H1 (cell line): ENCODE measurements around the gene NHSL2. TPM values are rescaled to one million over a fixed set of nuclear protein-coding genes. Genes with fewer than 3 reads are reported as not detected.

Experiments
- CTCF ChIA-PET: fragments of 300-600 bp; sonication (Branson Sonifier 250); formaldehyde crosslinking; loops from one replicate; lab custom pipeline; 2021; ENCODE audit not compliant: partially characterized antibody; lab: Charles Lee
- POLR2A ChIA-PET: fragments of 300-600 bp; sonication (Branson Sonifier 250); formaldehyde crosslinking; loops from one replicate; lab custom pipeline; 2021; ENCODE audit warnings: inconsistent platforms; ENCODE audit not compliant: partially characterized antibody; lab: Charles Lee
- DNase-seq, 2 experiments: peaks; one replicate each; pipeline versions ENCODE4 v3.0.0 to v3.0.0-alpha.2; 2010 to 2022; ENCODE audit warnings: low spot score in 2 of 2, low read depth in 1 of 2, mixed read lengths in 1 of 2
- FAIRE-seq: peaks from 2 replicates; lab custom pipeline; 2011; peaks lifted over from hg19 to GRCh38; lab: Jason Lieb, UNC
- H2AFZ ChIP-seq: 2 replicates; pipeline ENCODE4 v1.8.1; 2012; ENCODE audit warnings: low read length, inconsistent platforms
- H2AK5ac ChIP-seq: 2 replicates; pipeline ENCODE4 v1.6.1; 2013; ENCODE audit warnings: low read depth, low read length
- H2BK120ac ChIP-seq: replicated peaks from 2 replicates; pipeline ENCODE3; 2013; ENCODE audit warnings: low read depth, low read length, inconsistent platforms
- H2BK12ac ChIP-seq: 2 replicates; pipeline ENCODE4 v1.6.1; 2013; ENCODE audit warnings: low read depth, low read length
- H2BK15ac ChIP-seq: 2 replicates; pipeline ENCODE4 v1.6.1; 2013; ENCODE audit warnings: low read length
- H2BK20ac ChIP-seq: 2 replicates; pipeline ENCODE4 v1.6.1; 2013; ENCODE audit warnings: low read length
- H2BK5ac ChIP-seq: 2 replicates; pipeline ENCODE4 v1.6.1; 2013; ENCODE audit warnings: low read depth, low read length
- H3K14ac ChIP-seq: 2 replicates; pipeline ENCODE4 v1.6.1; 2013; ENCODE audit warnings: inconsistent platforms; ENCODE audit not compliant: insufficient read length
- H3K18ac ChIP-seq: 2 replicates; pipeline ENCODE4 v1.6.1; 2013; ENCODE audit warnings: low read length; ENCODE audit errors: extremely low read depth
- H3K23ac ChIP-seq: 2 replicates; pipeline ENCODE4 v1.6.1; 2013; ENCODE audit warnings: inconsistent platforms; ENCODE audit not compliant: insufficient read length
- H3K23me2 ChIP-seq: 2 replicates; pipeline ENCODE4 v1.6.1; 2013; ENCODE audit warnings: low read depth, low read length
- H3K27ac ChIP-seq: 2 replicates; pipeline ENCODE4 v1.6.1; 2011; ENCODE audit warnings: low read depth, low read length, inconsistent platforms
- H3K27me3 ChIP-seq, 4 experiments: replicated peaks in 1 of 4; 1 replicate in 1 of 4; 2 replicates in 3 of 4; pipeline versions ENCODE4 v1.6.1 to v1.8.1; 2011 to 2013; ENCODE audit warnings: low read length in 3 of 4, mild to moderate bottlenecking in 3 of 4, inconsistent platforms in 2 of 4, mixed read lengths in 2 of 4, moderate library complexity in 1 of 4; ENCODE audit not compliant: control insufficient read depth in 3 of 4, insufficient read depth in 3 of 4; ENCODE audit errors: extremely low read depth in 1 of 4
- H3K36me3 ChIP-seq, 4 experiments: 2 replicates each; pipeline versions ENCODE4 v1.6.1 to v1.8.1; 2011 to 2013; ENCODE audit warnings: mild to moderate bottlenecking in 4 of 4, low read length in 3 of 4, moderate library complexity in 2 of 4, control low read depth in 1 of 4, inconsistent platforms in 1 of 4; ENCODE audit not compliant: insufficient read depth in 4 of 4, control insufficient read depth in 2 of 4
- H3K4ac ChIP-seq: replicated peaks from 2 replicates; pipeline ENCODE3; 2013; ENCODE audit warnings: low read length, low read depth, mixed read lengths, inconsistent platforms; ENCODE audit not compliant: insufficient read length
- H3K4me1 ChIP-seq, 4 experiments: replicated peaks in 1 of 4; 1 replicate in 1 of 4; 2 replicates in 3 of 4; pipeline versions ENCODE4 v1.6.1 to v1.8.1; 2011 to 2013; ENCODE audit warnings: low read length in 3 of 4, inconsistent platforms in 2 of 4, mixed read lengths in 1 of 4; ENCODE audit not compliant: insufficient read depth in 4 of 4, control insufficient read depth in 3 of 4
- H3K4me2 ChIP-seq, 2 experiments: 2 replicates each; pipeline versions ENCODE4 v1.6.1 to v1.8.1; 2011 to 2013; ENCODE audit warnings: low read depth in 2 of 2, low read length in 2 of 2, control low read depth in 1 of 2, inconsistent platforms in 1 of 2, mild to moderate bottlenecking in 1 of 2; ENCODE audit not compliant: insufficient read depth in 1 of 2
- H3K4me3 ChIP-seq, 4 experiments: fragments of 200-600, 300-600 bp in 1 of 4; sonication (generic), shearing (Covaris generic), sonication (Bioruptor Twin) in 1 of 4; 2 replicates each; pipeline versions ENCODE4 v1.5.1 to v1.8.1; 2011 to 2016; ENCODE audit warnings: low read length in 4 of 4, low read depth in 3 of 4, control low read depth in 2 of 4, inconsistent platforms in 2 of 4, mild to moderate bottlenecking in 2 of 4, mixed read lengths in 1 of 4, moderate library complexity in 1 of 4; ENCODE audit not compliant: insufficient read depth in 2 of 4; ENCODE audit errors: extremely low read depth in 1 of 4
- H3K56ac ChIP-seq: replicated peaks from 2 replicates; pipeline ENCODE3; 2013; ENCODE audit warnings: low read depth, mild to moderate bottlenecking, mixed read lengths, low read length, inconsistent platforms; ENCODE audit not compliant: insufficient read length
- H3K79me1 ChIP-seq: 2 replicates; pipeline ENCODE4 v1.6.1; 2013; ENCODE audit warnings: low read depth, low read length, control low read depth
- H3K79me2 ChIP-seq, 2 experiments: 2 replicates each; pipeline versions ENCODE4 v1.6.1 to v1.8.1; 2012 to 2013; ENCODE audit warnings: low read length in 2 of 2, mild to moderate bottlenecking in 2 of 2, inconsistent platforms in 1 of 2; ENCODE audit not compliant: insufficient read depth in 2 of 2, control insufficient read depth in 1 of 2
- H3K9ac ChIP-seq, 4 experiments: replicated peaks in 1 of 4; 1 replicate in 1 of 4; 2 replicates in 3 of 4; pipeline versions ENCODE4 v1.6.1 to v1.8.1; 2011 to 2013; ENCODE audit warnings: low read depth in 3 of 4, low read length in 3 of 4, control low read depth in 2 of 4, mild to moderate bottlenecking in 2 of 4, moderate library complexity in 2 of 4, inconsistent platforms in 1 of 4; ENCODE audit errors: extremely low read depth in 1 of 4
- H3K9me3 ChIP-seq, 2 experiments: 2 replicates each; pipeline versions ENCODE4 v1.6.1 to v1.8.1; 2012 to 2013; ENCODE audit warnings: mild to moderate bottlenecking in 2 of 2, moderate library complexity in 2 of 2, control low read depth in 1 of 2, inconsistent platforms in 1 of 2, low read depth in 1 of 2, low read length in 1 of 2, mixed read lengths in 1 of 2; ENCODE audit not compliant: insufficient read depth in 2 of 2
- H4K20me1 ChIP-seq, 2 experiments: replicated peaks in 1 of 2; 2 replicates each; pipeline versions ENCODE3 to v1.8.1; 2011 to 2013; ENCODE audit warnings: inconsistent platforms in 2 of 2, low read length in 2 of 2, mild to moderate bottlenecking in 1 of 2; ENCODE audit not compliant: insufficient read depth in 2 of 2, control insufficient read depth in 1 of 2
- H4K5ac ChIP-seq: 2 replicates; pipeline ENCODE4 v1.6.1; 2013; ENCODE audit warnings: low read length, low read depth, mixed read lengths, inconsistent platforms; ENCODE audit not compliant: insufficient read length
- H4K8ac ChIP-seq: 2 replicates; pipeline ENCODE4 v1.8.0; 2013; ENCODE audit warnings: mild to moderate bottlenecking, moderate library complexity, low read length, inconsistent platforms; ENCODE audit not compliant: insufficient read depth; ENCODE audit errors: extremely low read depth
- H4K91ac ChIP-seq: replicated peaks from 2 replicates; pipeline ENCODE3; 2013; ENCODE audit warnings: low read length, mixed read lengths, inconsistent platforms; ENCODE audit not compliant: insufficient read length
- CBX8 ChIP-seq: fragments of 300-800, 300-1000 bp; sonication (generic); IDR thresholded peaks from 2 replicates; pipeline ENCODE4 v1.7.1; 2016; ENCODE audit warnings: low read depth, low read length, borderline replicate concordance
- EP300 ChIP-seq, 2 experiments: IDR thresholded peaks; 1 replicate in 1 of 2; 2 replicates in 1 of 2; pipeline ENCODE4 v1.6.1; 2011 to 2012; ENCODE audit warnings: low read depth in 2 of 2, low read length in 2 of 2, mild to moderate bottlenecking in 2 of 2, borderline replicate concordance in 1 of 2, inconsistent platforms in 1 of 2, moderate library complexity in 1 of 2
- GTF2F1 ChIP-seq: IDR thresholded peaks from 2 replicates; pipeline ENCODE4 v1.6.1; 2012; ENCODE audit warnings: low read depth, low read length, improper control_type of control experiment, borderline replicate concordance
- POLR2AphosphoS5 ChIP-seq: IDR thresholded peaks from 2 replicates; pipeline ENCODE4 v1.6.1; 2011; ENCODE audit warnings: low read depth, low read length
- SIN3A ChIP-seq, 2 experiments: IDR thresholded peaks in 1 of 2; conservative IDR thresholded peaks in 1 of 2; 2 replicates each; pipeline ENCODE4 v1.6.1; 2011 to 2012; ENCODE audit warnings: low read length in 2 of 2, improper control_type of control experiment in 1 of 2, low read depth in 1 of 2, mild to moderate bottlenecking in 1 of 2
- SIRT6 ChIP-seq: IDR thresholded peaks from one replicate; pipeline ENCODE4 v1.7.1; 2012; ENCODE audit warnings: low read length, inconsistent platforms
- SP2 ChIP-seq: IDR thresholded peaks from 2 replicates; pipeline ENCODE4 v1.6.1; 2012; ENCODE audit warnings: mild to moderate bottlenecking, low read length, inconsistent platforms
- TAF1 ChIP-seq: IDR thresholded peaks from 2 replicates; pipeline ENCODE4 v1.6.1; 2011; ENCODE audit warnings: mild to moderate bottlenecking, low read depth, low read length
- WGBS, 2 experiments: shearing (Covaris generic) in 1 of 2; methylation state at CpG; one replicate each; pipeline versions ENCODE4 v1.1.6 to v1.1.7; 2013 to 2015; ENCODE audit warnings: low lambda C conversion rate in 2 of 2, mixed read lengths in 2 of 2, inconsistent platforms in 1 of 2, low coverage in 1 of 2, missing lambda C conversion rate in 1 of 2; ENCODE audit not compliant: insufficient replicate concordance in 2 of 2, insufficient coverage in 1 of 2, insufficient read length in 1 of 2; ENCODE audit errors: extremely low coverage in 1 of 2, missing lambda C conversion rate in 1 of 2; 5-methylcytosine and 5-hydroxymethylcytosine counted together
- polyA plus RNA-seq, 7 experiments: library from polyadenylated mRNA; depleted of rRNA in 3 of 7; stranded (reverse) in 5 of 7; unstranded in 2 of 7; fragments of >200 nt in 5 of 7; fragments of 200-250 nt in 2 of 7; gene quantifications; 1 replicate in 5 of 7; 2 replicates in 1 of 7; 4 replicates in 1 of 7; pipeline versions ENCODE4 v1.2.1 to v1.2.3, GENCODE V29; 2011 to 2013; ENCODE audit warnings: missing spikeins in 2 of 7, mixed read lengths in 2 of 7
- total RNA-seq: library from RNA; stranded (reverse); fragmentation: NEBNext Ultra II Directional; extraction: Animal tissue kit (Norgen Biotek cat#: 25700); gene quantifications from 2 replicates; pipeline ENCODE4 v1.2.1, GENCODE V29; 2021
- TF ChIP-seq, protein P1 (sequence below): IDR thresholded peaks from 2 replicates; pipeline ENCODE4 v1.6.1; 2012; ENCODE audit warnings: low read length, inconsistent platforms

Gene NHSL2
- total and polyA plus RNA-seq, 2 of the 8 experiments (the other 6 are each of a cell fraction or from before 2014, with no cell fraction given), result 3.7 to 7.2 TPM

DNA sequence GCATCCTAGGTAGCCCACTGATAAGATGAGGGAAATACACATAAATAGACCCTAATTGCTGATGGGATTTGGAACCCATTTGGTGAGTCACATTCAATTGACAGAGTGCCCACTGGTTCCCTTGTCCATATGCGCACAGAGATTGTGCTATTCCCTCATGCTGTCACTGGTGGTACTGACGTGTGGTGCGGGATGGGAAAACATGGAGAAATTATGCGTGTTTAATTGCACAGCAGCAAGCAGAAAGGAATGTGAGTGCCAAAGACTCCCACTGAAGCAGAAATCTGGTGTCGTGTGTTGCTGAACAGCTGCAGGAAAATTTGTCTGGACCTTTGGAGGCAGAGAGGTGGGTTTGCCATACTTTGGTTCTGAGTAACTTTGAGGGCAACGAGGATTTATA lies 92.2 kb downstream of the NHSL2 start:
- no peaks in the 10 kb centered on the region for H3K36me3 ChIP-seq
- peak overlapping the region; percentile 49 for H4K91ac ChIP-seq
- no peaks in the 10 kb centered on the region for H3K79me1 ChIP-seq
- no peak overlapping the region for H3K56ac ChIP-seq
- FAIRE-seq (no peak), DNase-seq (no peak)
- no peak overlapping the region for H3K14ac ChIP-seq
- H3K23me2 ChIP-seq, result no peaks in the 10 kb centered on the region
- H4K5ac ChIP-seq, result no peak overlapping the region
- peaks cover 1 to 10% (median 7%) of the 10 kb centered on the region in 4 experiments; a peak in 4 of 7 replicates for H3K4me1 ChIP-seq
- H2BK12ac ChIP-seq, result no peak overlapping the region
- no peak overlapping the region for H2BK20ac ChIP-seq
- H3K4me3 ChIP-seq, result no peak overlapping the region
- H3K18ac ChIP-seq, result no peak overlapping the region
- H2AFZ ChIP-seq, result no peak overlapping the region
- no peak overlapping the region for H2BK120ac ChIP-seq
- no peaks in the 10 kb centered on the region for H3K27me3 ChIP-seq
- H2BK5ac ChIP-seq, result no peak overlapping the region
- H3K4ac ChIP-seq, result no peak overlapping the region
- H4K20me1 ChIP-seq, result no peaks in the 10 kb centered on the region
- H3K4me2 ChIP-seq, result no peak overlapping the region
- H3K79me2 ChIP-seq, result peaks cover 0 to 6% of the 10 kb centered on the region in 2 experiments; a peak in 2 of 4 replicates
- WGBS, 2 experiments, result 90% methylated on average over 5 of the region's 6 CpGs; no CpG with 5 or more reads in 1 of the 2 experiments
- H2BK15ac ChIP-seq, result no peak overlapping the region
- H3K27ac ChIP-seq, result no peak overlapping the region
- no peaks in the 10 kb centered on the region for H3K9me3 ChIP-seq
- CTCF ChIA-PET, result interaction anchor here (0.8 to 9.5 kb wide), 12 partner anchors 15 to 142 kb away, joined by 3 to 68 read pairs (median 4); partner anchors contain the start of gene NHSL2
- H4K8ac ChIP-seq, result no peak overlapping the region
- no peak overlapping the region for H3K23ac ChIP-seq
- no peak overlapping the region for H2AK5ac ChIP-seq
- POLR2A ChIA-PET, result interaction anchor here (0.7 to 3.3 kb wide), 3 partner anchors 45 to 179 kb away, joined by 4 to 18 read pairs (median 5); partner anchors contain the start of genes NHSL2 and PIN4
- no peak overlapping the region for H3K9ac ChIP-seq
- TF ChIP-seq SIRT6 (no peak), EP300 (IDR thresholded peaks at IDR 0.05; ENCODE audit: borderline replicate concordance in 1 of 2, low read depth in 2 of 2, low read length in 2 of 2) (no peak), TAF1 (no peak), CBX8 (no peak), SIN3A (conservative IDR thresholded peaks at IDR 0.05 in 1 of 2, IDR thresholded peaks at IDR 0.05 in 1 of 2; ENCODE audit: low read depth in 1 of 2, low read length in 2 of 2) (no peak), GTF2F1 (no peak), POLR2AphosphoS5 (no peak), SP2 (no peak)
- TF ChIP-seq, protein P1, sequence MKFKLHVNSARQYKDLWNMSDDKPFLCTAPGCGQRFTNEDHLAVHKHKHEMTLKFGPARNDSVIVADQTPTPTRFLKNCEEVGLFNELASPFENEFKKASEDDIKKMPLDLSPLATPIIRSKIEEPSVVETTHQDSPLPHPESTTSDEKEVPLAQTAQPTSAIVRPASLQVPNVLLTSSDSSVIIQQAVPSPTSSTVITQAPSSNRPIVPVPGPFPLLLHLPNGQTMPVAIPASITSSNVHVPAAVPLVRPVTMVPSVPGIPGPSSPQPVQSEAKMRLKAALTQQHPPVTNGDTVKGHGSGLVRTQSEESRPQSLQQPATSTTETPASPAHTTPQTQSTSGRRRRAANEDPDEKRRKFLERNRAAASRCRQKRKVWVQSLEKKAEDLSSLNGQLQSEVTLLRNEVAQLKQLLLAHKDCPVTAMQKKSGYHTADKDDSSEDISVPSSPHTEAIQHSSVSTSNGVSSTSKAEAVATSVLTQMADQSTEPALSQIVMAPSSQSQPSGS, result no peak
